Eye (tissue), 1 donor: ENCODE results near the gene GFI1B.
"Not testable (repeated sequence)": the region's sequence is repeated elsewhere in the genome, so short reads cannot be mapped to it uniquely, and the experiment has no call there.

Experiments
- DNase-seq: peaks from one replicate; pipeline ENCODE4 v3.0.0-alpha.2; 2015

GFI1B gene

DNA sequence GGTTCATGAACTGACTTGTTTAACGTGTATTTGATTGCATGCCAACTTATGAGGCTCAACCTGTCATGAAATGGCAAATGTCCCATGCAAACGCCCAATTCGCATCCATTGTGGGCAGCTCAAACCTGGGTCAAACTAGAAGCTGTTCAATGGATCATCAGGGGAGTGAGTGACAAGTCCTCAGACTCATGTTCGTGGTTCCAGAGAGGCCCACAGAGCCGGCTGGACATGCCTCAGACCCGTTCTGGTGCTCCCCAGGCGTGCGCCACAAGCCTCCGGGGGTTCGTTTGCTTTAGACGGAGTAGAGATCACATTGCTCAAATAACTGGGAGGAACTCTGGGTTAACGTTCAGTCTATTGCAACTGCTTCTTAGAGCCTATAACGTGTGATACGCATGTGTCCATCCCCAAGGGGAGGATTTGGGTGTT is 15.0 kb downstream of the GFI1B start:
- DNase-seq = no peak

- DNase-seq = no peak
Observed at GRCh38 chr9:132994410-132995120, 16.1 kb downstream of the GFI1B start.

DNA sequence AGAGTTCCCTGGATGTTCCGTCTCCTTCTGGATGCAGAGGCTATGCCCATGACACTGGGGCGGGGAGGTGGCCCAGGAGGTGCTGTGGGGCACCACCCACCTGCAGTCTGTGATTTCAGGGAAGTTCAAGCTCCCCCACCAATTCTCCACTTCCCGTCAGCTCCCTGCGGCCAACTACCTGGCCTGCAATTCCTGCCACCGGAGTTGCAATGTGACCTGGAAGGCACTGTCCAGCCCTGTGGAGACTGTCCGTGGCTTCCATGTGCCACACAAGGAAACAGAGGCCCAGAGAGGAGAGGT is 16.6 kb downstream of the GFI1B start:
- no peak for DNase-seq

DNA sequence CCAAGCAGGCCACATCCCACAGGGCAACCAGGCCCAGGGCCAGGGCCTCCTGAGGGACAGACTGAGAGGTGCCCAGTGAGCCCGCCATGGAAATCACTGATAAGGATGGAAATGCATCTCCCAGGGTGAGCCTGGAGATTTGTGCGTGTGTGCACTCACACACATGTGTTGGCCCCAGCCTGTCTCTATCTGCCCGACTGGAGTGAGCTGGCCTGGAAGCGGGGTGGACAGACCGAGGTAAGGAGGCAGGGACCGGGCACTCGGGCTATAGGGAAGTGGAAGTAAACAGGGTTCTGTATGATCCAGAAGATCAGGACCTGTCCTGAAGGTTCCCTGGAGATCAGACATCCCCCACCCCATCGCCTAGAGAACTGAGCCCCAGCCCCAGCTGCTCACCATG is 17.4 kb downstream of the GFI1B start:
- no peak for DNase-seq

DNA sequence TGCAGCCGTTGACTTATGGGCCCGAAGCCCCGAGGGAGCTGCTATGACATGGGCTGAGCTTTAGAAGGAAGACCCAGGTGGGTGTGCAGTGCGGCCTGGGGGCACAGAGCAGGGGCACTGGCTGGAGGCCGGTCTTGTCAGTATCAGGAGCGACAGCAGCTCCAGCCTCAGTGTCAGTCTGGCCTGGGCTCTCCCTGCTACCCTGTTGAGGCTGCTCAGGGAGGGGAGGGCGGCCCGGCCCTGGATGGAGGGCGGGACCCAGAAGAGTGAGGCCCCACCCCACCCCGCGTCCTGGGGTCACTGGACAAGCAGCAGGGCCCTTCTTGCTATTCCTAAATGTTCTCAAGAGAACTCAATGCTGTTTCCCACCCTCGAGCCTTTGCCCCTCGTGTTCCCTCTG is 18.0 kb downstream of the GFI1B start:
- DNase-seq = no peak

DNA sequence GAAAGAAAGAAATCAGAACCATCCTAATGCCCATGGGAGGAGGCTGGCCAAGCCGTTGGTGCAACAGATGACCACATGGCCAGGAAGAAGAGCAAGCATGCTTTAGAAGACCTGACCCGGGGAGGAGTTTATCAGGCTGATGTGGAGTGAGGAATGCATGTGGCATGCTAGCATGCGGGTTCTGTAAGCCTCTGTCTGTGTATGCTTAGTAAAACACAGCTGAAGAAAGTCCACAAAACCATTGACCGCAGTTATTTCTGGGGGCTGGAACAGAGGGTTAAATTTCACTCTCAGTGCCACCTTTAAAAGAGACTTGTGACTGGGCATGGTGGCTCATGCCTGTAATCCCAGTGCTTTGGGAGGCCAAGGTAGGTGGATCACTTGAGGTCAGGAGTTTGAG is 19.1 kb downstream of the GFI1B start:
- no peak for DNase-seq

GRCh38 chr9:132998221-132998620 is 19.7 kb downstream of the GFI1B start:
- DNase-seq = not testable (repeated sequence)

- DNase-seq = no peak
Observed at GRCh38 chr9:132998831-132999635, 20.5 kb downstream of the GFI1B start.

GRCh38 chr9:133002147-133003070 is 23.9 kb downstream of the GFI1B start:
- no peak for DNase-seq

- peak; percentile 19 for DNase-seq
Observed at GRCh38 chr9:133003071-133003461, 24.6 kb downstream of the GFI1B start.

GRCh38 chr9:133003671-133004090 is 25.2 kb downstream of the GFI1B start:
- DNase-seq = no peak

DNA sequence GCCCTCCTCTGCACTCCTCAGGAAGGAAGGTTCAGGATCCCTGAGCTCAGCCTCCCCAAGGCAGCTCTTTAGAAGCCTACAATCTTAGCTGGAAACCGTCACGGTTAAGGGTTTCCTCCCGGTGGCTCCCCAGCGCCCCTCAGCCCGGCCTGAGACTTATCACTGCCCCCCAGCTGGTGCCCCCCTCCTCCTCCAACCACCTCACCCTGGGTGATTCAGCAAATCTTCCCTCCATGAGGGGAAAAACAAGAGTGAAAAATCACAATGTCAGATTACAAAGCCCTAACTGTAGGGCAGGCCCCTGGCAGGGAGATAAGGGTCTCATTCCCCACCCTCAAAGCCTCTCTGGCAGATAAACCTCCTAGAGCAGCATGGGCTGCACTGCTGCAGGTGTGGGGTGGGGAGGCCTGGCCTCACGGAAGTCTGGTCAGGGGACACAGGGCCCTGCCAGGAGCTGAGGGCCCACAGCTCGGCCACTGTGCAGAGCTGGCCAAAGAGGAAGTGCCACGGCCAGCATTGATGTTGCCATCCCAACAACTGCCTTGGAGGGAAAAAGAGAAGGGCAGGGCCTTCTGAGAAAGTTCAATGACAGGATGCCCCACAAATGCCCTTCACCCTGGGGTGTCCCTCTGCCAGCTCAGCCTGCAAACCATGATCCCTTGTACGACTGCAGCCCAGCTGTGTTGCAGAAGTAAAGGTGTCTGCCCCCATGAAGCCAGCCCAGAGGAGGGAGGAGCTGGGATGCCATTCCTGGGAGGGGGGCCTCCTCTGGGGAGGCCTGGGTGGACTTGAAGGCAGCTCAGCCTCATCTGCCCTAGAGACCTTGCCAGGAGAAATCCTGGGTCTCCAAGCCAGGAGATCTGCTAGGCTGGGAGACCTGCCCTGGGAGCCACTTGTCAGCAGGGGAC is 25.9 kb downstream of the GFI1B start:
- no peak for DNase-seq

- no peak for DNase-seq
Observed at GRCh38 chr9:133004999-133005760, 26.7 kb downstream of the GFI1B start.

GRCh38 chr9:133005957-133006356 is 27.5 kb downstream of the GFI1B start:
- no peak for DNase-seq

DNA sequence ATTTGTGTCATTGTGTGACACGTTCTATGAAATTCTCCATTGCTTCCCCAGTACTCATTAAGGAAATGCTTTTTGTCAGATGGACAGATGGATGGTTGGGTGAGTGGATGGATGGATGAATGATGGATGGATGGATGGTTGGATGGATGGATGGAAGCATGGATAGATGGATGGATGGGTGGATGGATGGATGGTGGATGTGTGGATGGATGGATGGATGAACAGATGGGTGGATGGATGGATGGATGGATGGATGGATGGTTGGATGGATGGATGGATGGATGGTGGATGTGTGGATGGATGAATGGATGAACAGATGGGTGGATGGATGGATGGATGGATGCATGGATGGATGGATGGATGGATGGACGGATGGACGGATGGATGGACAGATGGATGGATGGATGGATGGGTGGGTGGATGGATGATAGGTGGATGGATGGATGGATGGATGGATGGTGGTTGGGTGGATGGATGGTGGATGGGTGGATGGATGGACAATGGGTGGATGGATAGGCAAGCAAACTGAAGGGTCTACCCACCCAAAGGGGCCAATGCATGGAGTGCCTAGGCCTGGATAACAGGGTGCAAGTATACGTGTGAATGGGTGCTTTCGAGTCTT is 28.3 kb downstream of the GFI1B start:
- no peak for DNase-seq

DNA sequence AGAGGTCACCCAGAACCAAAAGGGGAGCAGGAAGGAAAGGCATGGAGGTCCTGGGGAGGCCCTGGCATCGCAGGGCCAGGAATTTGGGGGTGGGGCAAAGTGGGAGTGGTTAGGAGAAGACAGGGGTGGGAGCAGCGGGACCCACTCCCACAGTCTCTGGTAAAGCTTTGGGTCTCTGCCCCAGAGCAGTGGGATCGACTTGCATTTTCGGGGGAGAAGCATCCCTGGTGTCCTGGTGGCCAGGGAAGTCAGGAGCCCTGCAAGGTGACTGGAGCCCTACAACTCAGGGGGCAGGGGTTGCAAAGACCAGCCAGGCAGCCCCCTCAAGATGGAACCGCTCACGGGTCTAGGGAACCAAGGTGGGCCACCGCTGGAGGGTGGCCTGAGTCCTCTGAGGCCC is 29.9 kb downstream of the GFI1B start:
- no peak for DNase-seq

GRCh38 chr9:133008824-133009223 is 30.3 kb downstream of the GFI1B start:
- DNase-seq = peak; percentile 38

DNA sequence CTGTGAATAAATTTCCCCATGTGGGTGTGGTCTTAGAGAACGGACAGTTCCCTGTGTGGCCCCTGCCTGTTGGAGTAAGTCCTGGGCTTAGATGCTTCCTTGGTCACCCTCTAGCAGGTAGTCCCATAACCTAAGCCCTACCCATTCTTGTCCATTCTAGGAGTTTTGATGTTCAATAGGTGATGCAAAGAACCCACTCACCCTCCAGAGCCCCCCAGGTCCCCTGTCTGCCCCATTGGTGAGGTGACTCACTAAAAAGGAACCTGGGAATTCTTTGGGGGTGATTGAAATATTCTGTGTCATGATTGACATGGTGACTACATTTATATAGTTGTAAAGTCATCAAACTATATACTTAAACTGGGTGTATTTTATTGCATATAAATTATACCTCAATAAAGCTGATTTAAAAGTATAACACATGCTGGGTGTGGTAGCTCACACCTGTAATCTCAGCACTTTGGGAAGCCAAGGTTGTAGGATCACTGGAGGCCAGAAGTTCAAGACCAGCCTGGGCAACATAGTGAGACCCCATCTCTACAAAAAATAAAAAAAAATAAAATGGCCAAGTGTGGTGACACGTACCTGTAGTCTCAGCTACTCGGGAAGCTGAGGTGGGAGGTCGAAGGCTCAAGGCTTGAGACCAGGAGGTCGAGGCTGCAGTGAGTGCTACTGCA is 31.6 kb downstream of the GFI1B start:
- DNase-seq = no peak

GRCh38 chr9:133014696-133015095 is 36.2 kb downstream of the GFI1B start:
- DNase-seq = no peak

DNA sequence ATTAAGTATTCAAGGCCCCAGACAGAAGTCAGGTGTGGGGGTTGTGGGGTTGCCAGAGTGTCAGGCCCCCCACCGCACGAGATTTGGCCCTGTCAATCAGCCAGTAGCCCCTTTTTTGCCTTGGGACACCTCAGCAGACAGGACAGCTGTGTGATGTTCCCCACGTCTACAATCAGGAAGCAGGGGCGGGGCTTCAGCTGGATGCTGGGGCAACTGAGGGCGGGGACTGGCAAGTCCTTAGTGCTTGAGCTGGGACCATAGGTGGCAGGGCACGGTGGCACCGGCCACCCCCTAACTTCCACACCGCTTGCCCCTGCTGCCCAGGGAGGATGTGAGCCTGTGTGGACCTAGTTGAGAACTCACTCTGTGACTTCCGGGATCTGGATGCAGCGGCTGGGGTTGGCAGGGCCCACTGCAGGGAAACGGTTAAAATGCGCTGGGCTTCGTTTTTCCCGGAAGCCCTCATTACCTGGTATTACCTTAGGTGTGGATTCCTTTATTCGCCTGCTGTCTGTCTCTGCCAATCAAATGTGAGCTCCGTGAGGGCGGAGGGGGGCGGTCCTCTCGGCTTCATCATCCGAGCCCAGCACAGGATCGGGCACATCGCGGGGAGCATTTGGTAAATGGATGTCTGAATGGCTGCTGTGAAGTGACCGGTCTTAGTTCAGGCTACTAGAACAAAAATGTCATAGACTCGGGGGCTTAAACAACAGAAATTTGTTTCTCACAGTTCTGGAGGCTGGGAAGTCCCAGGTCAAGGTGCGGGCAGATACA is 44.8 kb downstream of the GFI1B start:
- DNase-seq = no peak
